ENCODE measurements around the gene TEKT2.

TEKT2 gene, protein sequence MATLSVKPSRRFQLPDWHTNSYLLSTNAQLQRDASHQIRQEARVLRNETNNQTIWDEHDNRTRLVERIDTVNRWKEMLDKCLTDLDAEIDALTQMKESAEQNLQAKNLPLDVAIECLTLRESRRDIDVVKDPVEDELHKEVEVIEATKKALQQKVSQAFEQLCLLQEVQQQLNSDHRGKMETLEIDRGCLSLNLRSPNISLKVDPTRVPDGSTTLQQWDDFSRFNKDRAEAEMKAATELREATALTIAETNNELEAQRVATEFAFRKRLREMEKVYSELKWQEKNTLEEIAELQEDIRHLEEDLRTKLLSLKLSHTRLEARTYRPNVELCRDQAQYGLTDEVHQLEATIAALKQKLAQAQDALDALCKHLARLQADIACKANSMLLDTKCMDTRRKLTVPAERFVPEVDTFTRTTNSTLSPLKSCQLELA

GRCh38 chr1:36083635-36084496 lies at the start of gene TEKT2:
Gene TEKT2 (plus strand): TSS chr1:36084094. CDS start chr1:36084922, 828 bp downstream.
- no peak for DNase-seq (ENCODE audit: low read depth, low spot score)

DNA sequence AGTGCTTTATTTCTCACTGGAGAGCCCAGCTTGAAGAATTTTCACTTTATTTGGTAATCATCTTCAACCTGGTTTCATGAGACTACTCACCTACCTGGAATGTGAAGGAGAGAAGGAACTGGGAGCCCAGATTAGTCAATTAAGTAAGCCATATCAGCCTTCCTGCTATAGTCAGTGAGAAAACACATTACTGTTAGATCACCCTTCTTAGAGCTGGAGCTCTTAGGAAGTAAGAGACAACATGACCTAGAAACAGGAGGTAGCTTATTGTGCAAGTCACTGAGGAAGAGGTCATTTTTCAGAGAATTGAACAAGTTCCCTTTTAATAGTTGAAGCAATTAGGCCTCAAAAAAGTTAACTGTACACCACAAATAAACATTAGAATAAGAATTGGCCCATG lies 49.2 kb upstream of the TEKT2 start:
- DNase-seq (ENCODE audit: low read depth, low spot score) = no peak

DNA sequence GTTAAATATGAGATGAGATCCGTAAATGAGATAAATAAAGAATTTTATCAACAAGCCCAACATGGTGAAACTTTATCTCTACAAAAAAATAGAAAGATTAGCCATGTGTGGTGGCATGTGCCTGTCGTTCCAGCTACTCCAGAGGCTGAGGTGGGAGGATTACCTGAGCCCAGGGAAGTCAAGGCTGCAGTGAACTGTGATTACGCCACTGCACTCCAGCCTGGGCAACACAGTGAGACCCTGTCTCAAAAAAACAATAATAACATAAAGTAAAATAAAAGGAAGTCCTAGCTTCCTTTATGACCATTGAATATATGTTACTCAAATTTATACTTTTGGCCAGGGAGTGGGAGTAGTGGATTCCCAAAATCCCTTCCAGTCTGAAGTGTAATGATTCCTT lies 48.7 kb upstream of the TEKT2 start:
- no peak for DNase-seq (ENCODE audit: low read depth, low spot score)

GRCh38 chr1:36040238-36040637 lies 43.7 kb upstream of the TEKT2 start:
- DNase-seq (ENCODE audit: low read depth, low spot score) = no peak

DNA sequence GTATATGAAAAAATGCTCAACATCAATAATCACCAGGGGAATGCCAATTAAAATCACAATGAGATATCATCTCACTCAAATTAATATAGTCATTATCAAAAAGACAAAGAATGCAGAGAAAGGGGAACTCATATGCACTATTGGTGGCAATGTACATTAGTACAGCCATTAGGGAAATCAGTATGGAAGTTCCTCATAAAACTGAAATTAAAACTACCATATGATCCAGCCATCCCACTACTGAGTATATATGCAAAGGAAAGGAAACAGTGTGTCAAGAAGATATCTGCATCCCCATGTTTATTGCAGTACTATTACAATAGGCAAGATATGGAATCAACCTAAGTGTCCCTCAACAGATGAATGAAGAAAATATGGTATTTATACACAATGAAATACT lies 32.1 kb upstream of the TEKT2 start:
- DNase-seq (ENCODE audit: low read depth, low spot score) = no peak

DNA sequence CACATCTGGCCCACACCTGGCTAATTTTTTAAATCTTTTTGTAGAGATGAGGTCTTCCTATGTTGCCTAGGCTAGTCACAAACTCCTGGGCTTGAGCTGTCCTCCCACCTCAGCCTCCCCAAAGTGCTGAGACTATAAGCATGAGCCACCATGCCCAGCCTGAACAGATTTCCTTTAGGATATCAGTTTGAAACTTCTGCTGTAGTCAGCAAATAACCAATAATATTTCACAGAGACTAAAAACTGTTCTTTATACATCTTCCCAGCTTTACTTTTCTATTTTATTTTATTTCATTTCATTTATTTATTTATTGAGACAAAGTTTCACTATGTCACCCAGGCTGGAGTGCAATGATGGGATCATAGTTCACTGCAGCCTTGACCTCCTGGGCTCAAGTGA lies 29.9 kb upstream of the TEKT2 start:
- no peak for DNase-seq (ENCODE audit: low read depth, low spot score)

- no peak for DNase-seq (ENCODE audit: low read depth, low spot score)
Observed at GRCh38 chr1:36055706-36056105, 28.2 kb upstream of the TEKT2 start.

GRCh38 chr1:36062315-36062714 lies 21.6 kb upstream of the TEKT2 start:
- DNase-seq (ENCODE audit: low read depth, low spot score) = no peak

GRCh38 chr1:36067871-36068270 lies 16.0 kb upstream of the TEKT2 start:
- no peak for DNase-seq (ENCODE audit: low read depth, low spot score)

- no peak for DNase-seq (ENCODE audit: low read depth, low spot score)
Observed at GRCh38 chr1:36068866-36069265, 15.0 kb upstream of the TEKT2 start.

- no peak for DNase-seq (ENCODE audit: low read depth, low spot score)
Observed at GRCh38 chr1:36070349-36070748, 13.5 kb upstream of the TEKT2 start.

GRCh38 chr1:36076979-36077573 lies 6.8 kb upstream of the TEKT2 start:
- DNase-seq (ENCODE audit: low read depth, low spot score) = no peak

DNA sequence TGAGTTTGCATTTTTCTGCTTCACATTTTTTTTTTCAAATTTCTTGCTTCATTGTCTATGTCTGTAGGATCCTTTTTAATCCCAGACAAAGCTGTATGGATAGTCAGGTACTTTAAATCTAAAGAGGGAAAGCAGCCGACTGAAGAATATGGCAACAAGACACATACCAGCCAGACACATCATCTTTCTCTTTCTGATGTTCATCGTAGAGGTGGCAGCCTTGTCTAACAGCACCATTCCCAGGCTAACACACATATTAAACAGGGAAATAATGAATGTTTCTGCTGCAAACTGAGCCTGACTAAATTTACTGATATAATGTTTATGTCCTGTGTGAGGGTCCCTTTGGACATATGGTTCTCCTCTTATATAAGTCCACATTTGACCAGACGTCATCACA lies 3.7 kb upstream of the TEKT2 start:
- DNase-seq (ENCODE audit: low read depth, low spot score) = no peak

DNA sequence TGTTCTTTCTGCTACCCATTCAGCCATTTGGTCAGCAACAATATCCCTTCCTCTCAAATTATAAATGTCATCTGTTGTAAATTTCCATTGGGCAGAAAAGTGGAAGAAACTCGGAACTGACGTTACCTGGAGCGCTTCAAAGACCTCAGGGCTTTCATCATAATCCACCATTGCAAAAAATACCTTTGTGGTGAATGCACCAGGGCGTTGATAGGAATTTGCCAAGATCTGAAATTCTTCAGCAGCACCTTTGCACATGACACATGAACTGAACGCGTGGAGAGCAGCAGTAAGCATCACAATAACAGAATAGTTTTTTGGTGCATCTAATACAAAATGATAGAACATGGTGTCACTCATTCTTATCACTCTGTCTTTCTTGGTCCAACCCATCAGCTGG lies 3.1 kb upstream of the TEKT2 start:
- no peak for DNase-seq (ENCODE audit: low read depth, low spot score)

- no peak for DNase-seq (ENCODE audit: low read depth, low spot score)
Observed at GRCh38 chr1:36081926-36082485, 1.9 kb upstream of the TEKT2 start.

GRCh38 chr1:36083219-36083618 lies 675 bp upstream of the TEKT2 start:
- no peak for DNase-seq (ENCODE audit: low read depth, low spot score)

- no peak for DNase-seq (ENCODE audit: low read depth, low spot score)
Observed at GRCh38 chr1:36084497-36085115, 712 bp downstream of the TEKT2 start.

DNA sequence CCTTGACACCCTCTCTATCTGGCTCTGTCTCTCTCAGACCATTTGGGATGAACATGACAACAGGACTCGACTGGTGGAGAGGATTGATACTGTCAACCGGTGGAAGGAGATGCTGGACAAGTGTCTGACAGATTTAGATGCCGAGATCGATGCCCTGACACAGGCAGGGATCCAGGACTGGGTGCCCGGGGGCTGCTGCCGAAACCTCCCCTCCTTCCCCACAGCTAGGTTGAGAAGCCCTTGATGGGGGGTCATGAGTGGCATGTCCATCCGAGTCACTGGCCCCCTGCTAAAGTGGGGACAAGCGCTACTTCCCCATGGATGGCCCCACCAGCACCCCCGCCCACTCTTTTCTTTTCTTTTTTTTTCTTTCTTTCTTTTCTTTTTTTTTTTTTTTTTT lies 1.2 kb downstream of the TEKT2 start:
- no peak for DNase-seq (ENCODE audit: low read depth, low spot score)

GRCh38 chr1:36085686-36086526 lies 2.0 kb downstream of the TEKT2 start:
- DNase-seq (ENCODE audit: low read depth, low spot score) = no peak

DNA sequence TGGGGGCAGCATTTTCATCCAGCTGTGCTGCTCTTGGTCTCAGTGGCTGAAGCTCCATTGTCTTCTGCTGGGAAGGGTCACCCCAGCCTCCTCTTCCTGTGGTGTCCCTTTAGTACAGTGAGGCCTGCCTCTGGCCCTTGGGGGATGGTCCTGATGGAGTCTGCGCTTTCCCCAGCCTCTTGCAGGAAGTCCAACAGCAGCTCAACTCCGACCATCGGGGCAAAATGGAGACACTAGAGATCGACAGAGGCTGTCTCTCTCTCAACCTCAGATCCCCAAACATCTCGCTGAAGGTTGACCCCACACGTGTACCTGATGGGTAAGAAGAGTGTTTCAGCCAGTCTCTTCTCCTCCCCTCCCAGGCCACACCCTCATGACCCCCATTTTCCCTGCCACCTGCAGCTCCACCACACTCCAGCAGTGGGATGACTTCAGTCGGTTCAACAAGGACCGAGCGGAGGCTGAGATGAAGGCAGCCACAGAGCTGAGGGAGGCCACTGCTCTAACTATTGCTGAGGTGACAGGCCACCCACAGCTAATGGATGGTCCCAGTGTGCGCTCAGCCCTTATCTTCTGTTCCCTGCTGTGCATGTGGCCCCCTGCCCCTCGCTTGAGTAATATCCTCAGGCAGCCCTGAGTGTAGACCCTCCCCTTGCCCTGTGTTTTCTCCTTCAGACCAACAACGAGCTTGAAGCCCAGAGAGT lies 2.8 kb downstream of the TEKT2 start:
- DNase-seq (ENCODE audit: low read depth, low spot score) = no peak

Measured in brain pericyte (primary cell).